Osteocyte (in vitro differentiated cells): Measurements from ENCODE around the gene FGF3. TPM values are rescaled to one million over a fixed set of nuclear protein-coding genes. Genes with fewer than 3 reads are reported as not detected.

Experiments
- DNase-seq: peaks from one replicate; pipeline ENCODE4 v3.0.0; 2021; ENCODE audit warnings: mixed read lengths; ENCODE audit not compliant: unreplicated experiment; ENCODE audit errors: extremely low spot score
- H3K27ac Mint-ChIP-seq: one replicate; pipeline ENCODE4 v1.8.0; 2021; ENCODE audit warnings: mild to moderate bottlenecking, mixed read lengths; ENCODE audit not compliant: unreplicated experiment
- H3K27me3 Mint-ChIP-seq: one replicate; pipeline ENCODE4 v1.8.0; 2021; ENCODE audit warnings: mixed read lengths; ENCODE audit not compliant: unreplicated experiment
- H3K36me3 Mint-ChIP-seq: one replicate; pipeline ENCODE4 v1.8.0; 2021; ENCODE audit warnings: mixed read lengths; ENCODE audit not compliant: unreplicated experiment
- H3K4me1 Mint-ChIP-seq: one replicate; pipeline ENCODE4 v1.8.0; 2021; ENCODE audit warnings: mixed read lengths; ENCODE audit not compliant: unreplicated experiment
- H3K4me3 Mint-ChIP-seq: one replicate; pipeline ENCODE4 v1.8.0; 2021; ENCODE audit warnings: mild to moderate bottlenecking, moderate library complexity, mixed read lengths; ENCODE audit not compliant: unreplicated experiment
- H3K9me3 Mint-ChIP-seq: one replicate; pipeline ENCODE4 v1.8.0; 2021; ENCODE audit warnings: mixed read lengths; ENCODE audit not compliant: unreplicated experiment
- total RNA-seq: library from RNA; stranded (reverse); gene quantifications from 2 replicates; pipeline ENCODE4 v1.2.1, GENCODE V29; 2021
- TF ChIP-seq, protein P1 (sequence below): fragments of 200-600 bp; sonication (generic); IDR thresholded peaks from 2 replicates; pipeline ENCODE4 v1.5.0; 2021; ENCODE audit warnings: antibody characterized with exemption, mild to moderate bottlenecking, moderate library complexity

The FGF3 gene
- total RNA-seq, 1 donor from 2014 or later, result 2.5 TPM

GRCh38 chr11:69803604-69804218 lies 15.5 kb downstream of the FGF3 start:
- Mint-ChIP-seq H3K9me3 (no peaks in the 10 kb centered on the region), H3K27ac (no peak overlapping the region), H3K36me3 (no peaks in the 10 kb centered on the region), H3K4me1 (peaks cover 16% of the 10 kb centered on the region), H3K27me3 (peaks cover 8% of the 10 kb centered on the region), H3K4me3 (no peak overlapping the region)
- TF ChIP-seq, protein P1, sequence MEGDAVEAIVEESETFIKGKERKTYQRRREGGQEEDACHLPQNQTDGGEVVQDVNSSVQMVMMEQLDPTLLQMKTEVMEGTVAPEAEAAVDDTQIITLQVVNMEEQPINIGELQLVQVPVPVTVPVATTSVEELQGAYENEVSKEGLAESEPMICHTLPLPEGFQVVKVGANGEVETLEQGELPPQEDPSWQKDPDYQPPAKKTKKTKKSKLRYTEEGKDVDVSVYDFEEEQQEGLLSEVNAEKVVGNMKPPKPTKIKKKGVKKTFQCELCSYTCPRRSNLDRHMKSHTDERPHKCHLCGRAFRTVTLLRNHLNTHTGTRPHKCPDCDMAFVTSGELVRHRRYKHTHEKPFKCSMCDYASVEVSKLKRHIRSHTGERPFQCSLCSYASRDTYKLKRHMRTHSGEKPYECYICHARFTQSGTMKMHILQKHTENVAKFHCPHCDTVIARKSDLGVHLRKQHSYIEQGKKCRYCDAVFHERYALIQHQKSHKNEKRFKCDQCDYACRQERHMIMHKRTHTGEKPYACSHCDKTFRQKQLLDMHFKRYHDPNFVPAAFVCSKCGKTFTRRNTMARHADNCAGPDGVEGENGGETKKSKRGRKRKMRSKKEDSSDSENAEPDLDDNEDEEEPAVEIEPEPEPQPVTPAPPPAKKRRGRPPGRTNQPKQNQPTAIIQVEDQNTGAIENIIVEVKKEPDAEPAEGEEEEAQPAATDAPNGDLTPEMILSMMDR, result no peak
- no peak for DNase-seq

- no peaks in the 10 kb centered on the region for H3K9me3 Mint-ChIP-seq
- no peak for DNase-seq
- peaks cover 8% of the 10 kb centered on the region for H3K27me3 Mint-ChIP-seq
- no peak overlapping the region for H3K27ac Mint-ChIP-seq
- H3K4me3 Mint-ChIP-seq, result no peak overlapping the region
- H3K36me3 Mint-ChIP-seq, result no peaks in the 10 kb centered on the region
- TF ChIP-seq, protein P1, result no peak
- H3K4me1 Mint-ChIP-seq, result peaks cover 10% of the 10 kb centered on the region
Measured at GRCh38 chr11:69803022-69803421, 16.2 kb downstream of the FGF3 start.

DNA sequence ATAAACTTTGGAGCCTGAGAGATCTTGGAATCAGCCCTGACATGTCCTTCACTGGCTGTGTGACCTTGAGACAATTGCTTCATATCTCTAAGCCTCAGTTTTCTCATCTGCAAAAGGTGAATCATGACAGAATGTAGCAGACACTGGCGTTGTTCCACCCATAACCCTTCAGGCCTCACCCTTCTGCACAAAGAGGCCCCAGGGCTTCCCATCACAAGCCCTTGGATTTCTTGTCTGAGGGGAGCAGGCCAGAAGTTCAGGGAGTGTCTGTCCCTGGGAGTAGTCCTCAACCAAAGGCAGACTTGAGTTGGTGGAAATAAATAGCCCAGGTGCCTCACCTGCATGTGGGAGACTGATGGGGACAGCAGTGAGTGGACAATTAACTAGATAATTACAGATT lies 16.6 kb downstream of the FGF3 start:
- Mint-ChIP-seq H3K36me3 (no peaks in the 10 kb centered on the region), H3K4me1 (peaks cover 5% of the 10 kb centered on the region), H3K27ac (no peak overlapping the region), H3K9me3 (no peaks in the 10 kb centered on the region), H3K4me3 (no peak overlapping the region), H3K27me3 (peaks cover 8% of the 10 kb centered on the region)
- no peak for DNase-seq
- TF ChIP-seq, protein P1, result no peak

DNA sequence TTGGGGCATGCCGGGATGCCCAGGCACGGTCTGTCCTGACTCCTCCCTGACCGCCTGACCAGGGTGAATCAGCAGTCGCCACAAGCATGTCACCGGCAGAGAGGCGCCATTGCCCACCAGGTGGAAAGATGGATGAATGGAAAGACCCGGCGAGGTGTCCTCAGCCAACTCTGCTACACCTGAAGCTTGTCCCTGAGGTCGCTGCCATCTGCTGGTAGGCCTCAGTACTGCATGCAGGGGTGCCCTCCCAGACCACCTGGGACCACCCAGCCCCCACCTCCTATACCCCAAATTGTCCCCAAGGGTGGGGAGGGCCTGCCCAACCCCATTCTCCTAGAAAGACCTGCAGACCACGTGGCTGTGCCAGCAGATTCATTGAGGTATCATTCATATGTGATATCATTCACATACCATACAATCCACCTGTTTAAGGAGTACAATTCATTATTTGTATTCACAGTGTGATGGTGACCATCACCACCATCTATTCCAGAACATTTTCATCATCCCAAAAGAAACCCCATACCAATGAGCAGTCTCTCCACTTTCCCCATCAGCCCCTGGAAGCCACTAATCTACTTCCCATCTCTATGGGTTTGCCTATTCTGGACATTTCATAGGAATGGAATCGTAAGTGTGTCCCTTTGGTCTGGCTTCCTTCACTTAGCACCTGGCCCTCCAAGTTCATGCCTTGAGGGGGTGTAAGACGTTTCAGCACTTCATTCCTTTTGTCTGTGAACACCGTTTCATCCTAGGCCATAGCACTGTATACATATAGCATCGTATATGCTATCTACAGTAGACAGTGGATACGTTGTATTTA lies 17.5 kb downstream of the FGF3 start:
- H3K4me3 Mint-ChIP-seq, result no peak overlapping the region
- H3K27me3 Mint-ChIP-seq, result peaks cover 8% of the 10 kb centered on the region
- TF ChIP-seq, protein P1, result peak; percentile 80
- no peak for DNase-seq
- no peaks in the 10 kb centered on the region for H3K36me3 Mint-ChIP-seq
- H3K4me1 Mint-ChIP-seq, result no peaks in the 10 kb centered on the region
- no peaks in the 10 kb centered on the region for H3K9me3 Mint-ChIP-seq
- no peak overlapping the region for H3K27ac Mint-ChIP-seq

DNA sequence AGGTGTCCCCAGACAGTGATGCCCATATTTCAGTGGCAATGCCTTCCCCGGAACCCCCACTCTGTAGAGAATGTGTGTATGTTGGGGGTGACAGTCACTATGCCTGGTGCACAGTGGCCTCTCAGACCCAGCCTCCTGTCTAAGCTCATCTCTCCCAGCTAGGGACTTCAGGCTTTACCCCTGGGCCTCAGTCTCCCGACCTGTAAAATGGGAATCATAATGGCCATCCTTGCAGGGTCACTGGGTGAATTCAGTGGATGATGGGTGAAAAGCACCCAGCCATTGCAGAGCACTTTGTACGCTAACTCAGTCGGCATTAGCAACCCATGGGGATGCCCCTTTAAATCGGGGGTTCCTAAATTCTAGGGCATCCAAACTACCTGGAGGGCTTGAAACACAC lies 18.9 kb downstream of the FGF3 start:
- H3K27me3 Mint-ChIP-seq, result peaks cover 4% of the 10 kb centered on the region
- TF ChIP-seq, protein P1, result no peak
- H3K4me3 Mint-ChIP-seq, result no peak overlapping the region
- DNase-seq, result no peak
- H3K9me3 Mint-ChIP-seq, result no peaks in the 10 kb centered on the region
- H3K4me1 Mint-ChIP-seq, result no peaks in the 10 kb centered on the region
- no peaks in the 10 kb centered on the region for H3K36me3 Mint-ChIP-seq
- H3K27ac Mint-ChIP-seq, result no peak overlapping the region
